Measurements from ENCODE around the gene MRPS21. TPM values are rescaled to one million over a fixed set of nuclear protein-coding genes. Genes with fewer than 3 reads are reported as not detected.

Gene MRPS21
- total and polyA plus RNA-seq, 4 donors: 15.0 to 56.5 (median 22.9) TPM

- no peaks in the 10 kb centered on the region for H3K27me3 ChIP-seq (ENCODE audit: control insufficient read depth in 4 of 4, insufficient read depth in 4 of 4, low read length in 3 of 4)
- peaks cover 0 to 22% (median 19%) of the 10 kb centered on the region in 4 donors for H3K4me1 ChIP-seq (ENCODE audit: control insufficient read depth in 4 of 4, insufficient read depth in 4 of 4, low read length in 3 of 4)
- H3K36me3 ChIP-seq (ENCODE audit: control insufficient read depth in 4 of 4, insufficient read depth in 3 of 4, low read depth in 1 of 4, low read length in 3 of 4): peaks cover 5 to 27% (median 23%) of the 10 kb centered on the region in 4 donors
- peak overlapping the region; percentile 77 to 99 (median 89) for H3K4me3 ChIP-seq (ENCODE audit: low read depth in 1 of 3, low read length in 3 of 3)
- 16% methylated on average over 6 of the region's 6 CpGs for WGBS
- no peaks in the 10 kb centered on the region for H3K9me3 ChIP-seq (ENCODE audit: control insufficient read depth in 4 of 4, low read length in 3 of 4)
- TF ChIP-seq HNF4G (IDR thresholded peaks at IDR 0.05) (no peak), YY1 (IDR thresholded peaks at IDR 0.05) (no peak), EGR1 (IDR thresholded peaks at IDR 0.05; ENCODE audit: low read depth in 2 of 2) (no peak), CTCF (IDR thresholded peaks at IDR 0.05; ENCODE audit: low read depth, low read length, missing input control) (no peak), FOXA2 (IDR thresholded peaks at IDR 0.05) (no peak), REST (IDR thresholded peaks at IDR 0.05) (no peak), RXRA (IDR thresholded peaks at IDR 0.05) (no peak), RAD21 (IDR thresholded peaks at IDR 0.05) (no peak), JUND (IDR thresholded peaks at IDR 0.05) (no peak), TAF1 (conservative IDR thresholded peaks at IDR 0.05) (no peak), SP1 (IDR thresholded peaks at IDR 0.05) (no peak), ZBTB33 (IDR thresholded peaks at IDR 0.05) (no peak), MAX (IDR thresholded peaks at IDR 0.05) (no peak), FOXA1 (IDR thresholded peaks at IDR 0.05) (no peak), HNF4A (conservative IDR thresholded peaks at IDR 0.05) (no peak)
- peak overlapping the region; percentile 97 to 99 for H3K9ac ChIP-seq (ENCODE audit: low read depth in 1 of 2, low read length in 2 of 2)
- H3K27ac ChIP-seq (ENCODE audit: low read depth in 1 of 2, low read length in 2 of 2): peak overlapping the region; percentile 91 to 94
- DNase-seq (ENCODE audit: low spot score): no peak
Observed at GRCh38 chr1:150267896-150268295, 25.8 kb upstream of the MRPS21 start.

GRCh38 chr1:150268340-150268704, 25.3 kb upstream of the MRPS21 start:
- peak; percentile 41 for DNase-seq (ENCODE audit: low spot score)
- Histone ChIP-seq H3K36me3 (ENCODE audit: control insufficient read depth in 4 of 4, insufficient read depth in 3 of 4, low read depth in 1 of 4, low read length in 3 of 4) (peaks cover 5 to 27% (median 23%) of the 10 kb centered on the region in 4 donors), H3K4me1 (ENCODE audit: control insufficient read depth in 4 of 4, insufficient read depth in 4 of 4, low read length in 3 of 4) (peaks cover 0 to 22% (median 19%) of the 10 kb centered on the region in 4 donors), H3K27ac (ENCODE audit: low read depth in 1 of 2, low read length in 2 of 2) (peak overlapping the region; percentile 91 to 94), H3K9me3 (ENCODE audit: control insufficient read depth in 4 of 4, low read length in 3 of 4) (no peaks in the 10 kb centered on the region), H3K4me3 (ENCODE audit: low read depth in 1 of 3, low read length in 3 of 3) (peak overlapping the region; percentile 77 to 99 (median 89)), H3K9ac (ENCODE audit: low read depth in 1 of 2, low read length in 2 of 2) (peak overlapping the region; percentile 97 to 99), H3K27me3 (ENCODE audit: control insufficient read depth in 4 of 4, insufficient read depth in 4 of 4, low read length in 3 of 4) (no peaks in the 10 kb centered on the region)
- no peak for TF ChIP-seq SP1 (IDR thresholded peaks at IDR 0.05)
- TF ChIP-seq GABPA (IDR thresholded peaks at IDR 0.05 in 1 of 2, conservative IDR thresholded peaks at IDR 0.05 in 1 of 2): no peak
- TF ChIP-seq RXRA (IDR thresholded peaks at IDR 0.05): no peak
- TF ChIP-seq YY1 (IDR thresholded peaks at IDR 0.05): no peak
- TF ChIP-seq TAF1 (conservative IDR thresholded peaks at IDR 0.05): no peak
- TF ChIP-seq RAD21 (IDR thresholded peaks at IDR 0.05): peak in 1 of 2 donors; percentile 5
- WGBS: under 1% methylated on average over 21 of the region's 21 CpGs
